Measurements from ENCODE around the gene EIF3J. TPM values are rescaled to one million over a fixed set of nuclear protein-coding genes. Genes with fewer than 3 reads are reported as not detected.

Gene EIF3J
- total and polyA plus RNA-seq, 9 donors, result 27.0 to 65.3 (median 49.0) TPM

- no peak for TF ChIP-seq CTCF (IDR thresholded peaks at IDR 0.05)
- no peak for TF ChIP-seq EP300 (IDR thresholded peaks at IDR 0.05)
- no peak for TF ChIP-seq POLR2A (IDR thresholded peaks at IDR 0.05)
- H3K27me3 ChIP-seq, result no peaks in the 10 kb centered on the region
- WGBS, 3 donors, result 93 to 96% (median 94%) methylated on average over 1 of the region's 1 CpG
- H3K4me3 ChIP-seq, result no peak overlapping the region
- H3K27ac ChIP-seq, result no peak overlapping the region
- H3K9me3 ChIP-seq, result no peaks in the 10 kb centered on the region
- intact Hi-C loops (cut with DNase I), result no loop called here
- no peak for DNase-seq
- H3K4me1 ChIP-seq (ENCODE audit: insufficient read depth), result no peaks in the 10 kb centered on the region
- no peaks in the 10 kb centered on the region for H3K36me3 ChIP-seq
Observed at GRCh38 chr15:44591326-44591725, 54.4 kb downstream of the EIF3J start.

- no peak for DNase-seq
- Histone ChIP-seq H3K27ac (no peak overlapping the region), H3K4me1 (ENCODE audit: insufficient read depth) (no peaks in the 10 kb centered on the region), H3K27me3 (no peaks in the 10 kb centered on the region), H3K9me3 (no peaks in the 10 kb centered on the region), H3K4me3 (no peak overlapping the region), H3K36me3 (peaks cover 2% of the 10 kb centered on the region)
- intact Hi-C loops (cut with DNase I), result no loop called here
- no peak for TF ChIP-seq POLR2A (IDR thresholded peaks at IDR 0.05)
- TF ChIP-seq CTCF (IDR thresholded peaks at IDR 0.05), result no peak
- no peak for TF ChIP-seq EP300 (IDR thresholded peaks at IDR 0.05)
- whole genome bisulfite sequencing, 3 donors, result 79 to 82% (median 79%) methylated on average over 7 of the region's 7 CpGs
Observed at GRCh38 chr15:44593042-44593736, 56.2 kb downstream of the EIF3J start.

GRCh38 chr15:44595246-44595645 is 58.3 kb downstream of the EIF3J start:
- TF ChIP-seq EP300 (IDR thresholded peaks at IDR 0.05), result no peak
- no peak for TF ChIP-seq CTCF (IDR thresholded peaks at IDR 0.05)
- no peak for TF ChIP-seq POLR2A (IDR thresholded peaks at IDR 0.05)
- intact Hi-C loops (cut with DNase I), result no loop called here

GRCh38 chr15:44595656-44596510 is 58.9 kb downstream of the EIF3J start:
- TF ChIP-seq CTCF (IDR thresholded peaks at IDR 0.05), result no peak
- TF ChIP-seq EP300 (IDR thresholded peaks at IDR 0.05), result no peak
- no peak for TF ChIP-seq POLR2A (IDR thresholded peaks at IDR 0.05)
- WGBS, 3 donors, result 89 to 97% (median 92%) methylated on average over 3 of the region's 3 CpGs
- peaks cover 2% of the 10 kb centered on the region for H3K36me3 ChIP-seq
- no peaks in the 10 kb centered on the region for H3K27me3 ChIP-seq
- no peak for DNase-seq
- intact Hi-C loops (cut with DNase I), result no loop called here
- no peaks in the 10 kb centered on the region for H3K4me1 ChIP-seq (ENCODE audit: insufficient read depth)
- no peak overlapping the region for H3K27ac ChIP-seq
- no peaks in the 10 kb centered on the region for H3K9me3 ChIP-seq
- H3K4me3 ChIP-seq, result no peak overlapping the region

More at GRCh38 chr15:44595246-44595645, 58.3 kb downstream of the EIF3J start:
- Histone ChIP-seq H3K9me3 (no peaks in the 10 kb centered on the region), H3K27me3 (no peaks in the 10 kb centered on the region), H3K4me3 (no peak overlapping the region), H3K36me3 (peaks cover 2% of the 10 kb centered on the region), H3K27ac (no peak overlapping the region), H3K4me1 (ENCODE audit: insufficient read depth) (no peaks in the 10 kb centered on the region)
- no peak for DNase-seq
- WGBS, 3 donors, result 13 to 40% (median 25%) methylated on average over 1 of the region's 1 CpG
